NOMO-1 (cell line): ENCODE results near the gene CAAP1.
"Not testable (repeated sequence)": the region's sequence is repeated elsewhere in the genome, so short reads cannot be mapped to it uniquely, and the experiment has no call there.

Experiments used
- DNase-seq, 2 experiments: peaks; one replicate each; lab custom pipeline; 2025; ENCODE audit not compliant: unreplicated experiment in 2 of 2; lab: John Stamatoyannopoulos, UW

The CAAP1 gene

GRCh38 chr9:26892251-26893029 lies at the start of gene CAAP1:
Gene CAAP1 (minus strand): TSS chr9:26892802. CDS start chr9:26892715, 87 bp downstream.
- DNase-seq = no peak

GRCh38 chr9:26940779-26941178 lies 48.2 kb upstream of the CAAP1 start:
- DNase-seq = no peak

- DNase-seq = no peak
Observed at GRCh38 chr9:26939955-26940711, 47.5 kb upstream of the CAAP1 start.

- DNase-seq = no peak
Observed at GRCh38 chr9:26937816-26938371, 45.3 kb upstream of the CAAP1 start.

- DNase-seq = no peak
Observed at GRCh38 chr9:26935847-26936246, 43.2 kb upstream of the CAAP1 start.

GRCh38 chr9:26928902-26929495 lies 36.4 kb upstream of the CAAP1 start:
- DNase-seq = no peak

GRCh38 chr9:26925609-26926008 lies 33.0 kb upstream of the CAAP1 start:
- DNase-seq = no peak

GRCh38 chr9:26919698-26920097 lies 27.1 kb upstream of the CAAP1 start:
- no peak for DNase-seq

GRCh38 chr9:26913138-26913668 lies 20.6 kb upstream of the CAAP1 start:
- no peak for DNase-seq

GRCh38 chr9:26904671-26905070 lies 12.1 kb upstream of the CAAP1 start:
- DNase-seq = no peak

- DNase-seq = no peak
Observed at GRCh38 chr9:26904070-26904469, 11.5 kb upstream of the CAAP1 start.

GRCh38 chr9:26893030-26893676 lies 551 bp upstream of the CAAP1 start:
- no peak for DNase-seq

GRCh38 chr9:26891726-26892125 lies 876 bp downstream of the CAAP1 start:
- no peak for DNase-seq

GRCh38 chr9:26888271-26888670 lies 4.3 kb downstream of the CAAP1 start:
- no peak for DNase-seq

- DNase-seq = no peak
Observed at GRCh38 chr9:26882154-26882553, 10.4 kb downstream of the CAAP1 start.

GRCh38 chr9:26880262-26880661 lies 12.3 kb downstream of the CAAP1 start:
- DNase-seq = no peak

GRCh38 chr9:26875155-26875554 lies 17.4 kb downstream of the CAAP1 start:
- not testable (repeated sequence) for DNase-seq

GRCh38 chr9:26870292-26870691 lies 22.3 kb downstream of the CAAP1 start:
- no peak for DNase-seq

GRCh38 chr9:26863074-26863473 lies 29.5 kb downstream of the CAAP1 start:
- no peak for DNase-seq

- DNase-seq = no peak
Observed at GRCh38 chr9:26856413-26857032, 36.1 kb downstream of the CAAP1 start.
